GM19397 (cell line): ENCODE data around the gene CIB4.
"Not testable (repeated sequence)": the region's sequence is repeated elsewhere in the genome, so short reads cannot be mapped to it uniquely, and the experiment has no call there.

ENCODE experiments used
- ATAC-seq: cut with Tn5 transposase; IDR thresholded peaks from one replicate; pipeline ENCODE4 v1.9.1; 2021; ENCODE audit warnings: mild to moderate bottlenecking, moderate library complexity; ENCODE audit not compliant: unreplicated experiment

CIB4 gene

DNA sequence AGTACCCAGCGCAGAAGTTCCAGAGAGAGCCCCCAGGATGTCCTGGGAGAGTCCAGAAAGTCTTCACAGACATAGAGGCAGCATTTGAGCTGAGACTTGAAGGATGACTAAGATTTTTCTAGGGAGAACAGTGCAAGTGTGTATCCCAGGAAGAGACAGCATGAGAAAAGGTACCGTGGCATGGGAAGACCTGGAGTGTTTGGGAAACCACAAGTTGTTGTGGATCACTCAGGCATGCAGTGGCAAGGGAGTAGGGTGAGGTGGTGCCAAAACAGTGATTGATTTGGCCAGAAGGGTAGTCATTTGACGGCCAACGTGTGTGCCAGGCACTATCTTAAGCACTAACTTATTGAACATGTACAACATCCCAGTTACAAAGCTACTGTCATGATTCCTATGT, 26.9 kb upstream of the CIB4 start:
- ATAC-seq, result no peak

- ATAC-seq, result no peak
Measured at GRCh38 chr2:26666671-26667070, 25.5 kb upstream of the CIB4 start.

DNA sequence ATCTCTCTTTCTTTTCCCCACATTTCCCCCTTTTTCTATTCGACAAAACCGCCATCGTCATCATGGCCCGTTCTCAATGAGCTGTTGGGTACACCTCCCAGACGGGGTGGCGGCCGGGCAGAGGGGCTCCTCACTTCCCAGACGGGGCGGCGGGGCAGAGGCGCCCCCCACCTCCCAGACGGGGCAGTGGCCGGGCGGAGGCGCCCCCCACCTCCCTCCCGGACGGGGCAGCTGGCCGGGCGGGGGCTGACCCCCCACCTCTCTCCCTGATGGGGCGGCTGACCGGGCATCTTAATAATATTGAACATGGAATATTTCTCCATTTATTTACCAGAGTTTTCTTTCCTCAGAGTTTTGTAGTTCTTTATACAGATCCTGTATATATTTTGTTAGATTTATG, 24.1 kb upstream of the CIB4 start:
- not testable (repeated sequence) for ATAC-seq

DNA sequence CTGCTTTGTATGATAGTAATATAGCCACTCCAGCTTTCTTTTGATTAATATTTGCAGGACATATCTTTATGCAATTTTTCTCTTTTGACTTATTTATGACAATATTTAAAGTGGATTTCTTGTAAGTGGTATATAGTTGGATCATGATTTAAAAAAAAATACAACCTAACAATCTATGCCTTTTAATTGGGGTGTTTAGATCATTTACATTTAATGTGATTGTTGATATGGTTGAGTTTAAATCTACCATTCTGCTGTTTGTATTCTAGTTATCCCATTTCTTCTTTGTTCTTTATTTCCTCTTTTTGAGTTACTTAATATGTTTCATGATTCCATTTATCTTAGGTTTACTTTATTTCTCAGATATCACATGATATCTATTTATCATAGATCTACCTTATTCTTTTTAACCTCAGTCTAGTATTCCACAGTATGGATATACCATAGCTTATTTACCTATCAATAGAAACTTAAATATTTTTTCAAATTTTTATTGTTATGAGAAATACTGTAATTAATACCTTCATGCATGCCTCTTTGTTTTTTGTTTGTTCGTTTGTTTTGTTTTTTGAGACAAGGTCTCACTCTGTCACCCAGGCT, 19.3 kb upstream of the CIB4 start:
- ATAC-seq, result no peak

DNA sequence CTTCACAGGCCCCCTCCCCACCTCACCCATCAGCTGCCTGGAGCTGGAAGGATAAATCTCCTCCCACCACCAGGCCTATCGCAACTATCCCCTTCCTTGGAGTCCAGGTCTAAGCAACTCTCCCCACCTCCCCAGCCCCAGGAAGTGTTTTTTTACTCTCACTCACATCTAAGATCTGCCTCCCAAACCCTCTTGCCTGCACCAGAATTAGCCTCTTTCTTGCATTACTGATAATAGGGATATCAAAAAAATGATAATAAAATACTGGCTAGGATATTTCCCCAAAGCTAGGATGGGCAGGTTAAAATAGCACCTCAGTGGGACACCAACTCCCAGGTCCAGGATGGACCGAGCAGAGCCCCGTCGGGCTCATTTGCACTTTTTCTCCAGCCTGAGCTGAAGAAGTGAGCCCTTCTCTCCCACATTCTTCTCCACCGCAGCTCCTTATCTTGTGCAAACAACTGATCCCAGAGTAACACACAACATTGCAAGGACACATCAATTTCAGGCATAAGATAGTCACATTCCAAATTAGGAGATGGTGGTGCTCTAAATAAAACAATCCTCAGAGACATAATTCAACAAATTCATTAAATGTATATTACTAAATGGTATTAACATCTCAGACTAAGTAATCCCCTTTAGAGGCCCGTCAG, 17.7 kb upstream of the CIB4 start:
- ATAC-seq, result no peak

DNA sequence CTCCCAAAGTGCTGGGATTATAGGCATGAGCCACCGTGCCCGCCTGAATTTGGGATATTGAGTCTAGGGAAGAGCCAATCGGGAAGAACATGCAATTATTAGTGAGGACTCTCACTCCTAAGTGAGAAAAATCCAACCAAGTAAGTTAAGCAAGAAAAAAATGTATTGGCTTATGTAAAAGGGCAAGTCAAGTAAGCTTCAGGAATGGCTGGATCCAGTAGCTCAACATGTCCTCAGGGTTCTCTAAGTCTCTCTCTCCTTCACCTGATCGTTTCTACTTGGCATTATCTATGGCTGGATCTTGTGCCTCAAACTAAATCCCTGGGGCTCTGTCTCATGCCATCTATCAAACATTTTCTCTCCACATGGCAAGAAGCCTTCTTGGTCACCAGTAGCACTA, 16.1 kb upstream of the CIB4 start:
- no peak for ATAC-seq

- no peak for ATAC-seq
Measured at GRCh38 chr2:26655611-26656195, 14.5 kb upstream of the CIB4 start.

DNA sequence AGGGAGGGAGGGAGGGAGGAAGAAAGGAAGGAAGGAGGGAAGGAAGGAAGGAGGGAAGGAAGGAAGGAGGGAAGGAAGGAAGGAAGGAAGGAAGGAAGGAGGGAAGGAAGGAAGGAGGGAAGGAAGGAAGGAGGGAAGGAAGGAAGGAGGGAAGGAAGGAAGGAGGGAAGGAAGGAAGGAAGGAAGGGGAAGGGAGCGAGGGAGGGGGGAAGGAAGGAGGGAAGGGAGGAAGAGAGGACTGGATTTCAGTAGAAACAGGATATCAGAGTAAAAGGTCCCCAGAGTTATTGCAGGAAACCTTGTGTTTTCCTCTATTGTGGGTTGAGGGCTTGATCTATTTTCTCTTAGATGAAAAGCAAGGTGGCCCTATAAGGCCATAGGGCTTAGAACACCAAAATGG, 14.0 kb upstream of the CIB4 start:
- ATAC-seq, result not testable (repeated sequence)

GRCh38 chr2:26654061-26654340, 12.8 kb upstream of the CIB4 start:
- ATAC-seq, result no peak

- no peak for ATAC-seq
Measured at GRCh38 chr2:26653207-26654060, 12.3 kb upstream of the CIB4 start.

DNA sequence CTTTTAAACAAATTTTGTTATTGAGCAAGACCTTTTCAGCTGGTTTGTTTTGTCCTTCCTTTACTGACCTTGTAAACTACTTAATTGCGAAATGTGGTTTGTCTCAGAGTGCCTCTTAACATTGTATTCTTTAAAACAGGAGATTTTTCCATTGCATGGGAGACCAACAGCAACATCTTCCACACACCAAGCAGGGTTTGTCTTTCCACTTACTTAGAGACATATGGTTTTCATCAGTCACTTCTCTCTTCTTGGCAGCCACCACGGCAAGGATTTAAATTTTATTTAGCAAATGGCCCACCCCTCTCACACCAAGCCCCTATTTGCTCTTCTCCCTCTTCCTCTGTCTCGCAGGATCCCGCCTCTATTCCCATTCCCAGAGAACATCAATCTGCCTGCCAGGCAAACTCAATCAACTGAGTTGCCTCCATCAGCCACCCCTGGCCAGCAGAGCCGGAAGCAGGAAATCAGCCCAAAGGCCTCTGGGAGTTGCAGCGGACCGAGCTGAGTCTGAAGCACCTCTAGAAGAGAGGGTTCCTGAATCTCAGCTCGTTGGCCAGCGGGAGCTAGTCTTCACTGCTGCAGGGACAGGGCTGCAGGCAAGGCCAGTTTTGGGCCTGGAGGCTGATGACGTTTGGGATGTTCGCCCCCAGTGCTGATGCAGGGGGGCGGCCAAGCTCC, 11.3 kb upstream of the CIB4 start:
- no peak for ATAC-seq

DNA sequence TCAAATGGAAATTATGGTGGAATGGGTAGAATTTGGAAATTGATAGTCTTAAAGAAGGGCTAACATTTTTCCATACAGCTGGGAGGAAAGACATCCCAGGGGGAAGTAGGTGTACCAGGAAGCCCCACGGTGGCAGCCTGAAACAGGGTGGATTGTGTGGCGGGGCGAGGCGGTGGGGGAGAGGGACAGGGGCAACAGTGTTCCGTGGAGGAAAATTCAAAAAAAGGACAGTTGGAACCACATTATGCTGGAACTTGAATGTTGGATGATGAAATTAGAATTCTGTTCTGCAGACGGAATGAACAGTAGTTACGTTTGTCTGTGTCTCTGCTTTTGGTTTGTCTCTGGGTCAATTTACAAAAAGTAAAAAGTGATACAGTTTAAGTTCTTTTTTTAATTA, 10.6 kb upstream of the CIB4 start:
- no peak for ATAC-seq

- no peak for ATAC-seq
Measured at GRCh38 chr2:26651470-26651771, 10.3 kb upstream of the CIB4 start.

GRCh38 chr2:26650713-26651469, 9.7 kb upstream of the CIB4 start:
- no peak for ATAC-seq

DNA sequence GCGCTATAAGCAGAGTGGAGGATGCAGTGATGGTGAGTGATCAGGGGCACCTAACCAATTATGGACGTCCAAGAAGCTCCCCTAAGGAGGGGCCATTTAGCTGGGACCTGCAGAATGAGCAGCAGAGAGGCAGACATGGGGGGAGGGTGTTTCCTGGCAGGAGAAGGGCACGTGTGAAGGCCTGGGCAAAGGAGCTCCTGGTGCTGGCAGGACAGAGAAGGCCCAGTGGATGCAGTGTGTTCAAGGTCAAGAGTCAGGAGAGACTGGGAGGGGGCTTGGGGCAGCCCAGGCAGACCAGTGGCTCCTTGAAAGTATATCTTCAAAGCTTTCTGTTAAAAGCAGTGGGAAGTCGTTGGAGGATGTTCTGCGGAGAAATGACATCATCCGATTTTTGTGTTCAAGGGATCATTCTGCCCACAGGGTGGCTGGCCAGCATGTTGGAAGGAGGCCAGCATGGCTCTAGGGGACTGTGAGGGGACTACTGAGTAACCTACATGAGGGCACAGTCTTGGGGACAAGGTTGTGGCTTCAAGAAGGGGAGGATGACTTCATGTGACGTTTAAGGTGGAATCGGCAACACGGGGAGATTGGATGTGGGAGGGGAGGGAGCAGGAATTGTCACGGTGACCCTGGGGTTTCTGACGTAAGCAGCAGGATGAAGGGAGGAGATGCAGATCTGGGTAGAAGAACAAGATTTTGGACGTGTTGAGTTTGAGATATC, 9.0 kb upstream of the CIB4 start:
- ATAC-seq, result no peak

DNA sequence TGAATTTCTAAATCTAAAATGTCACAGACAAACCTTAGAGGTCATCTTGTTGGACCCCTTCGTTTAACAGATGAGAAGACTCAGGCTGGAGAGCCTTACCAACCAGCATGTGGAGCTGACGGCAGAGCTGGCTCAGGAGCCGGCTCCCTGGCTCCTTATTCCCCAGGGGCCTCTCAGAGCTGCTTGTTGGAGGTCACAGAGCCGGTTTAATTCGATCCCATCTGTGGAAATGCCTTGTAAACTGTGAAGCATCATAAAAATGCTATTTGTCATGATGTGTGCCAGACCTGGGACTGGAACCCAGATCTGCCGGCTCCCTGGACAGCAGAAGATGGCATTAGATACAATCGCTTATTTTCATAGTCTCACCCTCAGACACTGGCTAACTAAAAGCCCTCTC, 8.2 kb upstream of the CIB4 start:
- no peak for ATAC-seq

DNA sequence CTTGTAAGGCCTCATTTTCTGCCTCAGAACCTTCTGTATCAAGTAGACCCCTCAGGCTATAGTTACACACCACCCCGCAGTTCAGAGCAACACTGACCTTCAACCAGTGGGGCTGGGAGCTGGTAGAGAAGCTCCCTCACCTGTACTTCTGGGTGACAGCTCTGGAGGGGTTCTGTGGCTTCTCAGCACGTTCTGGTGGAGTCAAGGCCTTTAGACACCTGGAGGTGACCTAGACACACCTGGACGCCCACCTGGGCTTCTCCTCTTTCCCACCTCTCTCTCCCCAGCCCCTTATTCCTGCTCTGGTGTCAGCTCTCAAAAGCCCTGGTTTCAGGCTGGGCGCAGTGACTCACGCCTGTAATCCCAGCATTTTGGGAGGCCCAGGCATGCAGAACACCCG, 7.3 kb upstream of the CIB4 start:
- no peak for ATAC-seq

- no peak for ATAC-seq
Measured at GRCh38 chr2:26647981-26648380, 6.8 kb upstream of the CIB4 start.

- no peak for ATAC-seq
Measured at GRCh38 chr2:26646986-26647672, 6.0 kb upstream of the CIB4 start.

DNA sequence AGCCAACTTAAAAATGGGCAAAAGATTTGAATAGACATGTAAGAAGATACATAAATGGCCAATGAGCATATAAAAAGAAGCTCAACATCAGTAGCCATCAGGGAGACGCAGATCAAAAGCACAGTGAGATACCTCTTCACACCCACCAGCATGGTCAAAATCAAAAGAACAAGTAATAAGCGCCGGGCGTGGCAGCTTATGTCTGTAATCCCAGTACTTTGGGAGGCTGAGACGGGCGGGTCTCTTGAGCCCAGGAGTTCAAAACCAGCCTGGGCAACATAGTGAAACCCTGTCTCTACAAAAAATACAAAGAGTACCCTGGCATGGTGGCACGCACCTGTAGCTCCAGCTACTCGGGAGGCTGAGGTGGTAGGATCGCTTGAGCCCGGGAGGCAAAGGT, 4.6 kb upstream of the CIB4 start:
- ATAC-seq, result no peak
